ENCODE results near the gene PEX19.
"Not testable (repeated sequence)": the region's sequence is repeated elsewhere in the genome, so short reads cannot be mapped to it uniquely, and the experiment has no call there.

PEX19 gene

GRCh38 chr1:160284782-160285344 lies at the start of gene PEX19:
Gene PEX19, minus strand, starts transcription at chr1:160285133. Its CDS starts 9 bp downstream, at chr1:160285124.
- DNase-seq: peak; percentile 84

DNA sequence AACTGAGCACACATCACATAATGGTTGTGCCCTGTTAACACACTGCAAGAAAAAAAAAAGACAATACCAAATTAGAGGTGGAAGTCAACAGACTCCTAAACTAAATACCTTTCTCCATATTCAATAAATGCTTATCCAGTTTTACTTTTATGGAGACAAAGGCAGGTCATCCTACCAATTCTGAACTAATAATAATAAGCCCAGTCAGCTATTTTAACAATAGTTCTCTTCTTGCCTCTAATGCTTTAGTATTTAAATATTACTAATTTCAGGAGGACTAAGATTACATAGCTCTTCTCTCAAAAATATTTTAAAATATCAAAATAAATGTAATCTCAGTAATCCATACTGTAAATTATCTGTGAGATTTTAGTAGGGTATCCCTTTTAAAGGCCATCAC lies 47.6 kb upstream of the PEX19 start:
- no peak for DNase-seq

- DNase-seq: no peak
Measured at GRCh38 chr1:160330119-160330518, 45.2 kb upstream of the PEX19 start.

DNA sequence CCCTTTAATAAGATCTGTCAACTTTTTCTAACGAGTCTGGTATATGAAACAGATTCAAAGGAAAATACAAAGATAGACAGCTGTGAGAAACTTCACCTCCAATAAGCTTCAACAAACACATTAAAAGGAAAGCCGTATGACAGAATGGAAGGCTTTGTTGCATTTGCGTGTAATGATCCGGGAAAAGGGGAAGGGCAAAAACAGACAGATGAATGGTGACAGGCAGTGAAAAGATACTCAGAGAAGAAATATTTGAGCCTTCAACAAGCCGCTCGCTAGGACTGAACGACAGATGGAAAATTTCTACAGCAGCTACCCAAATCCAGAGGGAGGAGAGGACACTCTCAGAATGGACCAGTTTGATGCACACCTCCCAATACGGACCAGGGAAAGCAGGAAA lies 43.3 kb upstream of the PEX19 start:
- DNase-seq: no peak

DNA sequence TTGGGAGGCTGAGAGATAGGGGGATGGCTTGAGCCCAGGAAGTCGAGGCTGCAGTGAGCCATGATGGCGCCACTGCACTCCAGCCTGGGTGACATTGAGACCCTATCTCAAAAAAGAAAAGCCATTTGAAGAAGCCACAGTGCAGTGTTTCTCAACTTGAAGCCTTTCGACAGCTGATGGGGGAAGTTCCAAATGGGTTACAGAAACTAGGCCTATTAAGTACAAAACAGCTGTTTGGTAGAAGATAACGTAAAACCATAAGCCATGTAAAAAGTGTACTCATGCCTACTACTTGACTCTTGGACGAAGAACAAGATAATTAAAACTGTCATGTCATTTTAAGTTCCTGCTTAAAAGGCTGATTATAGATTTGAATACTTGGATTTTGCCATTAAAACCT lies 41.5 kb upstream of the PEX19 start:
- DNase-seq: no peak

DNA sequence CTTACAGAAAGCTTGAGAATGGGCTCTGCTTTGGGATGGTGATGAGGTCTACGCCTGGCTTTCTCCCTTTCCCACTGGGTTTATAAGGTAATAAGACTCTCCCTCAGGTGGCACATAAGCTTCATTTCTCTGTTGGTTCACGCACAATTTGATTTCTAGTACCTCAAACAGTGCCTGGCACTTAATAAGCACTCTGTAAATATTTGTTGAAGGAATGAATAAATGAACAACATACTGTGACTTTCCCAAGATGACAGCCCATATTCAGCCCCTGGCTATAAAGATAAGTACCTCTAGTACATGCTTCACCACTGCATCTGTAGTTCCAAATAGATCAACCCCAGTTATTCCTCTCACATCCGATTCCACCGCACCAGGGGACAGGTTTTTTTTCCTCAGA lies 40.3 kb upstream of the PEX19 start:
- peak; percentile 91 for DNase-seq

DNA sequence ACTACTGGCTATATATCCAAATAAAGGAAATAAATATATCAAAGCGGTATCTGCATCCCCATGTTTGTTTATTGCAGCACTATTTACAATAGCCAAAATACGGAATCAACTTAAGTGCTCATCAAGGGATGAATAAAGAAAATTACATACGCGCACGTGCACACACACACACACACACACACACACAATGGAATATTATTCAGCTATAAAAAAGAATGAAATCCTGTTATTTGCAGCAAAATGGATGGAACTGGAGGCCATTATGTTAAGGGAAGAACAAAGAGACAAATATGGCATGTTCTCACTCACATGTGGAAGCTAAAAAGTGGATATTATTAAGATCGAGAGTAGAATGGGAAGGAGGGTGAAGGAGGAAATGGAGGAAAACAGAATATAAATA lies 37.9 kb upstream of the PEX19 start:
- DNase-seq: no peak

- DNase-seq: no peak
Measured at GRCh38 chr1:160315359-160315758, 30.4 kb upstream of the PEX19 start.

GRCh38 chr1:160309571-160309970 lies 24.6 kb upstream of the PEX19 start:
- DNase-seq: no peak

- DNase-seq: no peak
Measured at GRCh38 chr1:160309185-160309557, 24.2 kb upstream of the PEX19 start.

DNA sequence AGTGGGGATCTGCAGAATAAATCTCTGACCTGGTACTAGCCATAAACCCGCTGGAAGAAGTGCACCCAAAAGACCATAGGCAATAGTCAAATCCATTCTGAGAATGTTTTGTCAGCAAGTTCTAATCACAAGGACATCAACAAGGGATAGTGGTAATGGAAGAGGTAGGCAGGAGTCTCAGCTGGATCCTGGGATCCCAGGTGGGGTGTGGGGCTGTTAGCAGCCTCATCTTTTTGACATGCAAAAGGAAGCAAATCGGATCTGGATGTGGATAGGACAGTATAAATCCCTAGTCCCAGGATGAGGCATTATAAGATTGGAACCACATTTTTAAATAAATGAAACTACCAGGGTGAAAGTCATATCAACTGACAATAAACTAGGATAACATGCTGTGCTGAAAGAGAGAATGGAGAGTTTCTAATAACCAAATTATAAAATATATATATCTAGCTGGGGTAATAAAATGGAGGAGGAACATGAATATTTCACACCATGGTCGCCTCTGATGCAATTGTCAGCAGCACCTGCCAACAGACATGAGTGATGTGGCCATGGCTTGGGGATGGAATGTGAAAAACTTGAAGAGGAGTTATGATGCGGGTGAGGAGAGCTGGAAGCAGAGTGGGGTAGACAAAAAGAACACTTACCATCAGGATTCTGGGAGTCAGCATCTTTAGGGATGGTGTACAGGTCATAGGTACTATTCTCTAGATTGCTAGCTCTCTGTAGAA lies 23.7 kb upstream of the PEX19 start:
- DNase-seq: no peak

DNA sequence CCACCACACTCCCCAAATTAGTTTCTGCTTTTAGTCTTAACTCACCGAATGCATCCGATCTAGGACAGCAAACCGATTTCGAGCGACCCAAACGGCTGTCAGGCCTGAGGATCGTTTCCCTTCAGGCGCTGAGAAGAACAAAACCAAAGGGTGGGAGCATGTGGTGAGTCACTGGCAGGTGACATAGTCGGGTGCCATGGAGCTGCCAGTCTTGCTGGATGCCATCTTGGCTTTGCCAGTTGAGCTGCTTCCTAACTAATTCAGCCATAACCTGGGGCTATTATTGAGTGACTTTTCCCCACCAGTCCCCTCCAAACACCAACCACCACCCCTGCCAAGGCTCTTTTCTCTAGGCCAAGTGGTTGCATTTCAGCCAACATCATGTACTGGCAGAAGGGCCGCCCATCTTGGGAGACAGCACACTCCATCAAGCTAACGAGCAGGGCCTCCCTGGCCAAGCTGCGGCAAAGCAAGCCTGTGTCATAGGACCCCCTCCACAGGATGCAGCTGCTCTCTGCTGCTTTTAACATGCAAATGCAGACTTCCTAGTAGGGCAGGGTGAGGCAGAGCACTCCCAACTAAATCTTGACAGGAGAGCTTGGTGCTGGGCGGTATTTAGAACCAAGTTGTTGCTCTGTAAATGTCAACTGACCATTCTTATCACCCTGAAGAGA lies 22.3 kb upstream of the PEX19 start:
- no peak for DNase-seq

- no peak for DNase-seq
Measured at GRCh38 chr1:160300173-160300572, 15.2 kb upstream of the PEX19 start.

- no peak for DNase-seq
Measured at GRCh38 chr1:160296036-160296435, 11.1 kb upstream of the PEX19 start.

DNA sequence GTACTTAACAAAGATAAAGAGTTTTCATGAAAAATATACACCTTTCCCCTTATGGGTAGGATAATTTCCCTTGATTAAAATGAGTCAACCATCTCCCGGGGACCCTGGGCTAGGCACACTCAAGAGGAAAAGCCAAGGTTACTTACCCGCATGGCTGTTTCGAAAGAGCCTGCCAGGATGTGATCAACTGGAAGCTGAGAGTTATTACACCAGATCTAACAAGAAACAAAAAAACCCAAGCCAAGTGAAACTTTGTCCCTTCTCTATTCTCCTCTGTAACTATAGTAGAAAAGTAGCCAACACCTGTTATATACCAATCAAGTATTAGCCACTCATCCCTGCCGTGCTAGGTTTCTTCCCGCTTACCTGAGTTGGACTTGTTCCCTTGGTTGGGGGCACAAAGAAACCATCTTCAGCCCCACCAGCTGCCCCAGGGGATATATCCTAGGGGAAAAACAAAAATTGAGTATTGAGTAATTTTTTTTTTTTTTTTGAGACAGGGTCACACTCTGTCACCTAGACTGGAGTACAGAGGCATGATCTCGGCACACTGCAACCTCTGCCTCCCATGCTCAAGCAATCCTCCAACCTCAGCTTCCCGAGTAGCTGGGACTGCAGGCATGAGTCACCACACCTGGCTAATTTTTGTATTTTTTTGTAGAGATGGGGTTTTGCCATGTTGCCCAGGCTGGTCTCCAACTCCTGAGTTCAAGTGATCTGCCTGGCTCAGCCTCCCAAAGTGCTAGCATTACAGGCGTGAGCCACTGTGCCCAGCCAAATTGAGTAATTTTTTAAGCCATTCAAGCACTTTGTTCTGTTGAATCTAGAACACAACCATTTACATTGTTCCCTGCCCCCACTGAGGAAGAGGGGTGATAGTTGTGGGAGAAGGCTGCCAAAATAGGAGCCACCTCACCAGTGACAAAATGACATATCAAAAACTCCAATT lies 8.4 kb upstream of the PEX19 start:
- no peak for DNase-seq

DNA sequence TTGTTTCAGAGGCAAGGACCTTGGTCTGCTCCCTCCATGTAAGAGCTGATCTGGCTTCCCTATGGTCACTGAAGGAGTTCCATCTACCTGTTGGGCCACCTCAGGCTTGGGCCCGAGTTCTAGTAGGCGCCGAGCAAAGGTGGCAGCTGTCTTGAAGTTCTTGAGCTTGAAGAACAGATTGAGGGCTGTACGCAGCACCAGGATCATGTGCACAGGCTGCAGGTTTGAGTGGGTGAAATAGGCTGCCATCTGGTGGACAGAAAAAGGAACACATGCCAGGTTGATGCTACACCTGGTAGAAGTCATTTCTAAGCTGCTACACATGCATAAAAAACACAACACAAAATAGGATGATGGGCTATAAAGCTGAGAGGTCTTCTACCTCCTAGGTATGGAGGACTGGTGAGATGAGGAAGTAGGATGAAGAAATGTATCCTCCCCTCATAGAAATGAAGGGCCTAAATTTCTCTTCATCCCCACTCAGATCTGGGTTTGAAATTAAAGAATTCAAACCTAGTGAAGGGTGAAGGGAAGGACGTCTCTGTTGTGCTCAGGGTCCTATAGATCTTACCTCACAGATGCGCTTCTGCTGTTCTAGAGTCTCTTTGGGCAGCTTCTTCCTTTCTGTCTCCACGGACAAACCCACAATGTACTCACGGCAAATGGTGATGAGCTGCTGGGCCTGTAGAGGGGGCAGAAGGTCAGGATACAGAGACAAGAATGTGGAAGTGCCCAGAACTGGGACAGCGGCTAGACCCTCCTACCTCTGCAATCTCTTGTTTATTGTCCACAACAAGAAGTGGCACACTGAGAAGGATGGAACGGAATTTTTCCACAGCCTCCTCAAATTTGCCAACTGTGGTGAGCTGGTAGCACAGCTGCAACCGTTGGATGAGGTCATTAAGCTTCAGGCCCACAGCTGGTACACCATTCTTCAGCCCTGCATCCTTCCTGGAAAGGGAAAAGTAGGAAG lies 6.6 kb upstream of the PEX19 start:
- DNase-seq: peak; percentile 54

DNA sequence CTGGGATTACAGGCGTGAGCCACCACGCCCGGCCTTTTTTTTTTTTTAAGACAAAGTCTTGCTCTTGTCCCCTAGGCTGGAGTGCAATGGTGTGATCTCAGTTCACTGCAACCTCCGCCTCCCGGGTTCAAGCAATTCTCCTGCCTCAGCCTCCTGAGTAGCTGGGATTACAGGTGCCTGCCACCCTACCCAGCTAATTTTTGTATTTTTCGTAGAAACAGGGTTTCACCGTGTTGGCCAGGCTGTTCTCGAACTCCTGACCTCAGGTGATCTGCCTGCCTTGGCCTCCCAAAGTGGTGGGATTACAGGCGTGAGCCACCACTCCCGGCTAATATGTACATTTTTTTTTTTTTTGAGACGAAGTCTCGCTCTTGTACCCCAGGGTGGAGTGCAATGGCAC lies 2.8 kb upstream of the PEX19 start:
- not testable (repeated sequence) for DNase-seq

GRCh38 chr1:160285506-160285905 lies 573 bp upstream of the PEX19 start:
- no peak for DNase-seq

DNA sequence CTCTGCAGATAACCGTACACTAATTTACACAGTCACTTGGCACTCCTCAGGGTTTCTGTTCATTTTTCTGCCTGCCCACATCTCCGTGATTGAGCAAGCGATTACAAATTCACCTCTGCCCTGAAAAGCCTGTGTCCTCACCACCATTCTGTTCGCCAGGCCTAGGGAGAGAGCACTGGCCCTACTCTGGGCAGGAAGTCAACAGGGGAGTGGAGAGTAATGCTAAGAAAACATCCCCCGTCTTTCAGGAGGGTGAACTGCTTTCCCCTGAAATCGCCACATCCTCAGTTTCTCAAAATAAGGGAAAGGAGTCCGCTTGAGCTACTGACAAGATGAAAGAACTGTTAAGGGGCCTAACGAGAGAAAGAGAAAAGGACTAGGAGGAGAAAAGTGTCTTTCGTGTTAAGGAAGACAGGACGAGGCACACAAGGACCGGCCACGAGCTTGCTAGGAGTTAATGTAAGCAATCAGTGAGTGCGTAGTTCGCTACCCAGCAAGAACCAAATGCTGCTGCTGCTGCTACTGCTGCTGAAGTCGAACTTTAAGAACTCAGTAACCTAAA lies 632 bp downstream of the PEX19 start:
- no peak for DNase-seq

GRCh38 chr1:160282807-160283206 lies 2.1 kb downstream of the PEX19 start:
- DNase-seq: no peak

DNA sequence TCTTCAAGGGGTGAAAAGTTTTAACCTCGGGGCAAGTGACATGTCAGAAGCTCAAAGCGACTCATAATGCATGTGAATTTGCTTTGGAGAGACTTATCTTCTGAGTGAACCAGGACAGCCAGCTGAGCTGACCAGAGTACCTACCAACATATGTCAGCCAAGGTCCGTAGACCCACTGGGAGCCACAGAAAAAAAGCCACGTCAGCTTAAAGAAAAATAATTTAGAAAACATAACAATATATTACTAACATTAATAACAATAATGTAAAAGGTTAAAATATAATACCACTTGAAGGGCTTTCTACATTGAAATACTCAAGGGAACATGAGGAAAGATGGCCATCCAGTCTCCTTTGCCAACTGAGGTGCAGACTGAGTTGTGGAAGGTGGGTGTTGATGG lies 6.9 kb downstream of the PEX19 start:
- no peak for DNase-seq

DNA sequence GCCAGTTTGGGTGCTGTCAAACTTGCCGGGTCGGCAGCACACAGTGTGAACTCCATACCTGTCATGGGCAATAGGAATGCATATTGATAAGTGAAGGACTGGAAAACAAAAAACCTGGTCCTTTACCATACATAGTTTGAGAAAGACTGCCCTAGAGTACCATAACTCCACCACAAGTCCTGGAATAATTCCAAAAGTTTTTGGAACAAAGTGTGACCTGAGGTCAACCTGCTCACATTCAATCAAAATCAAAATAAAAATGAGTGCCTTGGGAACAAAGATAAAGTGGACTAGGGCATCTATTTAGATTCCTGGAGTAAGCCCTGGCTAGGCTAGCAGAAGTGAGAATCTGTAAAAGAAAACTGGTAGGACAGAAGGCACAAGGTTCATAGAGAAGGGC lies 7.6 kb downstream of the PEX19 start:
- no peak for DNase-seq
